Right kidney (tissue), 1 donor: ENCODE measurements around the gene PRKCH.
A peak's percentile ranks its signal among the peaks of the same experiment; 100 is the strongest.

Experiments
- DNase-seq: peaks from one replicate; pipeline ENCODE4 v3.0.0-alpha.2; 2016

PRKCH gene

GRCh38 chr14:61428261-61428660 lies 106.9 kb downstream of the PRKCH start:
- no peak for DNase-seq

DNA sequence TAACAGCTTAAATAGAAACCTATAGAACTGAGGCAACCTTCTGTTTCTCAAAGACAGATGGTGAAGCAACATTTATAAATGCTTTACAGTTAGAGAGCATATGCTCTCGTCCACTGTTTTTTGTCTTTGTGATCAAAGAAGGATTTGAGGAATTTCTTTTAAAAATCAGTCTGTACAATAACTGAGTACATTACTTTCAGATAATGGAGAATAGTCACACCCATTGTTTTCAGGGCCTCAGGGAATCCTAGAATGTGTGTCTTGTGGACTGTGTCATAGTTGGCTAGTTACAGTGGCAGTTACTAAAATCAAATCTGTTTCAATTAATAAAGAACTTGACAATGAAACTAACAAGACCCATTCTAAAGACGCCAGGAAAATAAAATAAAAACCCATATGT lies 107.9 kb downstream of the PRKCH start:
- no peak for DNase-seq

- no peak for DNase-seq
Measured at GRCh38 chr14:61430066-61430757, 108.8 kb downstream of the PRKCH start.

DNA sequence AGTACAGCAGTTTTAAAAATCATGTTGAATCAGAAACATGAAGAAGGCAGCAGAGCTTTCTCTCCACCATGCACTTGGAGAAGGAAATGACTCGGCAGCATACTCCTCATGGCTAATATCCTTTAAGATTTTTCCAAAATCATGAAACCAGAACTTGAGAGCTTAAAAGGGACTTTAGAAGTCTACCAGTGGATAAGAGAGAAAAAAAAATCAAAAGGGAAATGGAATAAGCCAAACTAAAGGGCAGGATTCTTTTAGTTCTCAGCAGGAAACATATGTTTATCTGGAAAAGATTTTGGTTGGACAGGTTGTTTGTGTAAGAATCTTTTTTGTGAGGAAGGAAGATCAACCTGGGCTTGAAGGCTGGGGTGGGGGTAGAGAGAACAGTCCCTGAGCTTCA lies 111.8 kb downstream of the PRKCH start:
- no peak for DNase-seq

- no peak for DNase-seq
Measured at GRCh38 chr14:61433828-61434227, 112.4 kb downstream of the PRKCH start.

DNA sequence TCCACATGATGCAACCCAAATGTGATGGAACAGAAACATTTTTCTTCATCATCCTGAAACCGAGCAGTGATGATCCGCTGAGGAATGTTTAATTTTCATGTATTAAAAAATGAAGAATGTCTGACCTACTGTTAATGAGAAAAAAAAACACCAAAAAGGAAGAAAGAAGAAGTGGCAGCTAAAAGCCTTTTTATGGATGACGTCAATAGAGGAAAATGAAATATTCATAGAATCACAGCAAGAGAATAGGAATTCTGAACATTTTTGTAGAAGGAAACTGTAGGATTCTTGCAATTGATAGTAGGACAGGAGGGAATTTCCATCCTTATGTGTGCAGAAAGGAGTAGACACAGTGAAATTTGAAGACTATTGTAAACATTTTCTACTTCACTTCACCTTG lies 112.9 kb downstream of the PRKCH start:
- no peak for DNase-seq

- no peak for DNase-seq
Measured at GRCh38 chr14:61435563-61436337, 114.4 kb downstream of the PRKCH start.

- no peak for DNase-seq
Measured at GRCh38 chr14:61437381-61437780, 116.0 kb downstream of the PRKCH start.

GRCh38 chr14:61438036-61438435 lies 116.7 kb downstream of the PRKCH start:
- no peak for DNase-seq

- no peak for DNase-seq
Measured at GRCh38 chr14:61438497-61438859, 117.1 kb downstream of the PRKCH start.

DNA sequence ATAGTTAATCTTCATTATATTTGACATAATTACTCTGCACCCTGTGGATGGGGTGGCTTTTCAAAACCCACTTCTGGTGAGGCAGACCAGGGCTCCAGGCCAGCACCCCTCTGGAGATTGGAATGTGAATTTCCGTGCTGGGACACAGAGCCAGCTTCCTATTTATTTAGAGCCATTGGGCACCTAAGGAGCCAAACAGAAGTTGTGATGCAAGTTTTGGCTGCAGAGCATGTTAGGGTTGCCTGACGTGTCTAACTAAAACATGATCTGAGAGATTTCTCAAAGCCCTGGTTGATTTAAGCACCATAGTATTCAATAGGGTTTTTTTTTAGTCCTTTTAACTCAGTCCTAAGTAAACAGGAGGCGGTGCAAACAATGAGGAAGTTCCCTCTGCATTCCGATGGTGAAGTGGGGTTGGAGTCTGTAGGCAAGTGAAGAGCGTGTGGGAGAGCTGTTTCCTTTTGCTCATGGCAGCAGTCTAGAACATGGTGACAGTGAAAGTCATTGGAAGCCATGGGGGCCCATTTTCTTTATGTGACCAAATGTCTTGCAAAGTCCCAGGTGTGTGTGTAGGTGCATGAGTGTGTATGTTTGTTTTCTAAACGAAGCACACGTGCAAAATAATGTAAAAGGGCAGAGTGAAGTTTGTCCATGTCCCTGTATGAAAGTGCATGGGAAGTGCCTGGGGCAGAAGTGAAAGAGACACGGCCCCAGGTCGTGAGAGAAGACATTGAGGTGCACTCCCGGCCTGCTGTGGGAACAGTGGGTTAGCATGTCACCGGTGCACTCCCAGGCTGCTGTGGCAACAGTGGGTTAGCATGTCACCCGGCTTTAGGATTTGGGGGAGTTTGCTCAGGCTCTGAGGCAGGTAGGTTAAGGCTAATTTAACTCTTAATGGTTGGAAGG lies 117.7 kb downstream of the PRKCH start:
- DNase-seq: peak; percentile 26

DNA sequence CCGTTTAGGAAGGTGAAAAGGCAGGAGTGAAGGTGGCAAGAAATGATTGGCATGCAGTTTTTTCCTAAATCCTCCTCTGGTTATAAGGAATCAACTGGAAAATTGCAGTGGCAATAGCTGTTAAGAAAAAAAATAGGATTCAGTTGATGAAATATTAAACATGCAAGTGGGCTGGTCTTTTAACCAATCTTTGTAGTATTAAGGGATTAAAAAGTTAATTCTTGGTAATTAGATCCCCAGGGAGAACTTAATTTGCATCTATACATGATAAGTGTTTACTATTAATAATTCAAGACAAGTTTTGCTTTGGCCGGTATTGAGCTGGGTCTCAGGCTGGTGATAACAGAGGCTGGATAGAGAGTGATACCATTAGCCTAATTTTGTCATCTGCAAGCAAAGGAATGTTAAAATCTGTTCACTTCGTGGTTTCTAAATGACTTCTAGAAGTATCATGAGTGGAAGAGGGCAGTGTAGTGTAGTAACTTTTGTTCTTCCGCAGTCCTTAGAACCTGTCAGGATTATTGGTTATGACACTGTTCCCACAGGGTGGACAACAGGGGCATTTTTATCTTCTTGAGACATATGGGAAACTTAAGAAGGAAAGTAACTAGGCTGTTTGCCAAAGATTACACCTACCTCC lies 118.5 kb downstream of the PRKCH start:
- no peak for DNase-seq

DNA sequence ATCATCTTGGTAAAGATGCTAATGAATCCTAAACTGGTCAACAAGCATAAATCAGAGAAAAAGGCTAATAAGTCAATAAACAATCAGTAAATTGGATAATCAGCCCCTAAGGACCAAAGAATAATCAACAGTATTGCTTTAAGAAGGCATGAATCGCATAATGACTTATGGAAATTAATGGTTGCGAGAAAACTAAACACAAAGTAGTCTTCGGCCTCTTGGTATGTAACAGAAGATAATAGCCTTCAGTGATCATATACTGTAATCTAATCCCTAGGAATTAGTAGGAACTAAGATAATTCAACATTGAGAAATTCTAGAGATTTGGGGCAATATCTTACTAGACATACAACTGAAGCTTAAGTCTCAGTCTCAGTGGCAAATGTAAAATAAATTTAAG lies 122.1 kb downstream of the PRKCH start:
- DNase-seq: no peak

DNA sequence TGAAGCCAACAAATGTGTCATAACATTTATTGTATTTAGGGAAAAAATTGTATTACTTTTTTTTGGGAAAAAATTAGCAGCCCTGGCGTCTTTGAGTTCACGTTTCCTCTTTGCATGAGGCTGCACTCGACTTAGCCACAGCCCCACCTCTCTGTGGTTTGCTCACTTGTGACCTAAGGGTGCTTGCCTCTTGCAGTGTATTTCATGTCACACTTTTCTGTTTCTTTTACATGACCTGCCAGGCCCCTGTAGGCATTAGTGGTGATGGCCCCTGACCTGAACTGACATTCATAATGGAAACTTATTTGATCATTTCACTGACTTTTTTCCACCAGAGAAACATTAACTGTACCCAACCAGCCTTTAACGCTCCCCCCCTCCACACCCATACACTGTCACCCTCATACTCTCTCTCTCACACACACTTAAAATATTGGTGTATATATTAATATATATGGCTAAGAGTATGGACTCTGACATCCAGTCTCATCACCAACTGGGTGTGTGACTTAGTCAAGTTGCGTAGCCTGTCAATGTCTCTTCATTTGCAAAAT lies 122.9 kb downstream of the PRKCH start:
- no peak for DNase-seq

DNA sequence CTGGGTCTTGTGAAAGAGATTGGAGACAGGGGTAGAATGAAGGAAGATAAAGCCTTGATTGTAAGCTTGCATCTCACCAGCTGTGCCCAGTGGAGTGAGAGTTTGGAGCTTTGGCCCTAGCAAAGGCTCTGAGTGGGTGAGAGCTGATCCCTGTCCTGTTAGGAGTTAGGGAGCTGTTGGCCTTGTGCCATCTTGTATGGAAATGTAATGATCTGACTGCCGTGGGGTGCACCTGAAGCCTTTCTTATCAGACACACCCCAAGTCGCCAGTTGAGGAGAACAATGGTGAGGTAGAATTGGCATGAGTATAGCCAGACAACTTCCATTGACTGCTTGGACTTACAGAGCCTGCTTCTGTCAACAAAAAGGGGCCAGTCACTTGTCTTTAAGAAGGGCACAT lies 130.1 kb downstream of the PRKCH start:
- DNase-seq: no peak

DNA sequence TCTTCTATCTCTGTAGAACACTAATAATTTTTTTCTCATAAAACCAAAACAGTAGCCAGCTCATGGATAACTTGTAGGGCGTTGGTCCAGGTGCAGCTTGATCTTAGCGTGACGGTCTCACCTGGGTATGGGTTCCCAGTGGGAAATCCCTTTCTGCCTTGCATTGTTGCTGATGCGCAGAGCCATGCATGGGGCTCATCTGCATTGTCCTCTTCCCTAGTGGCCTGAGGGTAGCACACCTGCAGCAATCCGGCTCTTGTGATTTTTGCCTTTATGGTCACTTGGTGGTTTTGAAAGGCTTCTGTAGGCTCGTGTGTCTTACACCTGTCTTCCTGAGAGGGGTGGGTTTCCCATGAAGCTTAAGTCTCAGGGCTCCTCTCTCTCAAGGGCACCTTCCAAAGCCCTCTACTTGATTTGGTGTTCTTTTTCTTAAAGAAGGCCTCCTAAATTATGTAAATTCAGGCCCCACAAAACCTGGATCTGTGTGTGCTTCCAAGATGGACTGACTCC lies 130.6 kb downstream of the PRKCH start:
- no peak for DNase-seq

DNA sequence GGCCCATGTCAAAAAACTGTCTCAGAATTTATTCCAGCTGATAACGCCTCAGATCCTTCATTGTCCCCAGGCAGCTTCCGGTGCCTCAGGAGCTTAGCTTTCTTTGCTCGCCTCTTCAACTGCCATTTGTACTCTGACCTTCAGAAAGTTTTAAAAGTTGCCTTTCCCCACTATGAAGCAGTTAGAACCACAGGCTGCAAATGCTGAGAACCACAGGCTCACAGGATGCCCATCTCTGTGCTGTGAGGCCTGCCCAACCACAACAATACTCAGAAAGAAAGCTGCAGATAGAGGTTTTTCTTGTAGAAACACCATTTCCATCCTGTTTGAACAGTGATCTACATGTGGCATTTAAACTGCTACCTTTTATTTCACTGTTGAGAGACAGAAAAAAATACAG lies 131.1 kb downstream of the PRKCH start:
- DNase-seq: no peak

GRCh38 chr14:61453103-61453767 lies 131.9 kb downstream of the PRKCH start:
- no peak for DNase-seq

- DNase-seq: no peak
Measured at GRCh38 chr14:61454545-61454944, 133.2 kb downstream of the PRKCH start.

- DNase-seq: no peak
Measured at GRCh38 chr14:61455351-61455750, 134.0 kb downstream of the PRKCH start.

- DNase-seq: no peak
Measured at GRCh38 chr14:61456720-61457119, 135.3 kb downstream of the PRKCH start.
